ENCODE data around the gene CUL4A. TPM values are rescaled to one million over a fixed set of nuclear protein-coding genes. Genes with fewer than 3 reads are reported as not detected.
A peak's percentile ranks its signal among the peaks of the same experiment; 100 is the strongest.
"Not testable (repeated sequence)": the region's sequence is repeated elsewhere in the genome, so short reads cannot be mapped to it uniquely, and the experiment has no call there.

Gene CUL4A
- total RNA-seq, 1 donor from 2014 or later = 208 TPM

DNA sequence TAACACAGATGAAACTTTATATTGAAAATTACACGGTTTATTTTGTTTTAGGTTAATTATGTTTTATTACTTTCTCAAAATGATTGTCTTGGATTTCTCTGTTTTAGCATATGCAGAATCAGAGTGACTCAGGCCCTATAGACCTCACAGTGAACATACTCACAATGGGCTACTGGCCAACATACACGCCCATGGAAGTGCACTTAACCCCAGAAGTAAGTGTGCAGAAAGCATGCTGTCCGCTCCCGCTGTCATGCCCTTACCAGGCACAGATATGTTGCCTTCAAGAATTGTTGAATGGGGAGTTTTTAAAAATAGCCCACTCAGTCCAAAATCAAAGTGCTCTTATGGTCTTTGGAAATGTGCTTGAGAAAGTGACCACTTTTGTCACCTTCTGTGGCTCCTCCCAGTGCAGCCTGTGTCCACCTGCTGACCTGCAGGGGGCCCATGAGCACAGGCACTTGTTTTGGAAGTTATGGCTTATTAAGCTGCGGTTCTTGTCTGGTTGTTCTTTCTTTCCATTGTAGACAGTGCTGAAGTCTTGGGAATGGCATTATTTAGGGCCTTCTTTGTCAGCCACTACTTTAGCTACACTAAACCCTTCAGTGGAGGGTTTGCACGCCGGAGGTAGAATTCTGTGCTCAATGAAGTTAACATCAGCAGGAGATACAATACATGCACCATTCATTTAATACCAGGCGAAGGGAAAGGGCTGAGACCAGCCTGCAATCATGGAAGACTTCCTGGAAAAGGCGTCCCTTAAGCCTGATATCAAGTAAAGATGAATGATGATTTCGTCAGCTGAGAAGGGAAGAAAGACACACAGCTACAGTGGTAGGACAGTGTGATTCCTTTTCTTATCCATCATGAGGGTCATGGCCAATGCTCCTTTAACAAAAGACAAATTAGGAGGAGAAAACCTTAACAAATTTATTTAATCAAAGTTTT is 36.7 kb downstream of the CUL4A start:
- H3K27me3 ChIP-seq = no peaks in the 10 kb centered on the region
- no peaks in the 10 kb centered on the region for H3K9me3 ChIP-seq
- TF ChIP-seq, protein P1, sequence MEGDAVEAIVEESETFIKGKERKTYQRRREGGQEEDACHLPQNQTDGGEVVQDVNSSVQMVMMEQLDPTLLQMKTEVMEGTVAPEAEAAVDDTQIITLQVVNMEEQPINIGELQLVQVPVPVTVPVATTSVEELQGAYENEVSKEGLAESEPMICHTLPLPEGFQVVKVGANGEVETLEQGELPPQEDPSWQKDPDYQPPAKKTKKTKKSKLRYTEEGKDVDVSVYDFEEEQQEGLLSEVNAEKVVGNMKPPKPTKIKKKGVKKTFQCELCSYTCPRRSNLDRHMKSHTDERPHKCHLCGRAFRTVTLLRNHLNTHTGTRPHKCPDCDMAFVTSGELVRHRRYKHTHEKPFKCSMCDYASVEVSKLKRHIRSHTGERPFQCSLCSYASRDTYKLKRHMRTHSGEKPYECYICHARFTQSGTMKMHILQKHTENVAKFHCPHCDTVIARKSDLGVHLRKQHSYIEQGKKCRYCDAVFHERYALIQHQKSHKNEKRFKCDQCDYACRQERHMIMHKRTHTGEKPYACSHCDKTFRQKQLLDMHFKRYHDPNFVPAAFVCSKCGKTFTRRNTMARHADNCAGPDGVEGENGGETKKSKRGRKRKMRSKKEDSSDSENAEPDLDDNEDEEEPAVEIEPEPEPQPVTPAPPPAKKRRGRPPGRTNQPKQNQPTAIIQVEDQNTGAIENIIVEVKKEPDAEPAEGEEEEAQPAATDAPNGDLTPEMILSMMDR (IDR thresholded peaks at IDR 0.05) = no peak
- H3K36me3 ChIP-seq = peaks cover 66 to 95% of the 10 kb centered on the region in 2 donors
- H3K4me1 ChIP-seq = no peaks in the 10 kb centered on the region
- H3K4me3 ChIP-seq = no peak overlapping the region
- intact Hi-C loops (cut with DNase I) = no loop called here
- peak in 1 of 2 donors; percentile 44 for DNase-seq (ENCODE audit: low spot score in 2 of 2)
- no peak overlapping the region for H3K27ac ChIP-seq

DNA sequence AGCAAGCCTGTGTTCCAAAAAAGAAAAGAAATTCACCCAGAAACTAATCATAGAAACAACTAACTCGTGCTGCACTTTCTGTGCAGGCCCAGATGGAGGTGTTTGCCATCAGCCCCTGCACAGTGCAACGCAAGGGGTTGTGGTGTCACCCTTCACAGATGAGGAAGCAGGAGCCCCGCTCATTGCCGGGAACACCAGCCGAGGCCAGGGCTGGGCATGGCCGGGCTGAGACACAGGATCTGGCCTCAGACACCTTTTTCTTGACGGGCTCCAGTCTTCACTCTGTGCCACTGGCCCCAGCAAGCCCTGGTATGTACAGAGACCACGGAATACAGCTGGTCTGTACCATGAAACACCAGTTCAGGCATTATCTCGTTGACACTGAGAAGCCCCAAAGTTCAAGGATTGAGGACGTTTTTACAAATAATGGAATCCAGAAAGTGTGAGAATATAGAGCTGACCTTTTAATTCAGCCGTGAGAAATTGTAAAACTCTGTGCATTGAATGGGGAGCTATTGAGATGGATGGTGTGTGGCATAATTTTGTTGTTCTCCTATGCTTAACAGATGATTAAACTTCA is 43.2 kb downstream of the CUL4A start:
- DNase-seq (ENCODE audit: low spot score in 2 of 2) = peak in 1 of 2 donors; percentile 44
- H3K27ac ChIP-seq = no peak overlapping the region
- no peaks in the 10 kb centered on the region for H3K9me3 ChIP-seq
- H3K36me3 ChIP-seq = peaks cover 64 to 95% of the 10 kb centered on the region in 2 donors
- H3K4me3 ChIP-seq = no peak overlapping the region
- H3K4me1 ChIP-seq = no peaks in the 10 kb centered on the region
- intact Hi-C loops (cut with DNase I) = no loop called here
- TF ChIP-seq, protein P1 (IDR thresholded peaks at IDR 0.05) = no peak
- H3K27me3 ChIP-seq = no peaks in the 10 kb centered on the region

DNA sequence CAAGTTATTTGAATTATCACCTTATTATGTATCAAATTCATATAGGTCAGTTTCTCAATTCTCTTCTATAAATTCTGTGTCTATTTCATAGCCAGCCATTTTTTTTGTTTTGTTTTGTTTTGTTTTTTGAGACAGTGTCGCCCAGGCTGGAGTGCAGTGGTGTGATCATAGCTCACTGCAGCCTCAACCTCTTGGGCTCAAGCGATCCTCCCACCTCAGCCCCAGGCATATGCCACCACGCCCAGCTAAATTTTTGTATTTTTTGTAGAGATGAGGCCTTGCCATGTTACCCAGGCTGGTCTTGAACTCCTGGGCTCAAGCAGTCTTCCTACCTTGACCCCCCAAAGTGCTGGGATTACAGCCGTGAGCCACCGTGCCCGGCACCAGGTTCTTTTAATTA is 48.5 kb downstream of the CUL4A start:
- H3K4me3 ChIP-seq; H3K4me1 ChIP-seq; DNase-seq (ENCODE audit: low spot score in 2 of 2); H3K27me3 ChIP-seq; H3K9me3 ChIP-seq; H3K27ac ChIP-seq; intact Hi-C loops (cut with DNase I): not testable (repeated sequence)
- peaks cover 66 to 90% of the 10 kb centered on the region in 2 donors for H3K36me3 ChIP-seq

DNA sequence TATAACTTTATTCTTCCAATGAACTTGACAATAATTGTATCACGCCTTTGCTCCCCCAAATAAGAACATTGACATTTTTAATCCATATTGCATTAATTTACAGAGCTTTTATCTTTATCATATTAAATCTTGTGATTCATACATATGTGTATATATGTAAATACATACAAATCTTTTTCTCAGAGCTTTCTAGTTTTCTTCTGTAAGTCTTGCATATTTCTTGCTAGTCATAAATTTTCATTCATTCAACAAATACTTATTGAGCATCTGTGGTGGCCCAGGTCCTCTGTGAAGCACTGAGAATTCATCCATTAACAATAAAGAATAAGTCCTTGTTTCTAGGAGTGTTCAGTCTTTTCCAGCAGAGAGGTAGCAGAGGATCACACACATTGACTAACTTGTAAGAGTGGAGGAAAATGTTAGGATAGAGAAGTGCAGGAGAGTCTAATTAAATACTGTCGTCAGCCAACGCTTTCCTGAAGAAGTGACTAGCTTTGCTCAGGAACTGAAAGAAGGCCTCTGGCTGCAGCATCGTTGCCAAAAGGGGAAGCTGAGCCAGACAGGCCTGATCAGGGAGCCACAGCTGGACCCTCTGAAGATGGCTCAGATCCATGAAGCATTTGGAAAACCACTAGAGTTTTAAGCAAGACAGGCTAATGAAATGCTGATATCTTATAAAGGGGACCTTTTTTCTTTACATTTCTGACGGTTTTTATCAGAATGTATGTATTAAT is 49.1 kb downstream of the CUL4A start:
- intact Hi-C loops (cut with DNase I) = no loop called here
- H3K27me3 ChIP-seq = no peaks in the 10 kb centered on the region
- H3K4me1 ChIP-seq = no peaks in the 10 kb centered on the region
- no peak overlapping the region for H3K4me3 ChIP-seq
- TF ChIP-seq, protein P1 (IDR thresholded peaks at IDR 0.05) = no peak
- H3K36me3 ChIP-seq = peaks cover 68 to 88% of the 10 kb centered on the region in 2 donors
- no peaks in the 10 kb centered on the region for H3K9me3 ChIP-seq
- no peak overlapping the region for H3K27ac ChIP-seq
- DNase-seq (ENCODE audit: low spot score in 2 of 2) = no peak

DNA sequence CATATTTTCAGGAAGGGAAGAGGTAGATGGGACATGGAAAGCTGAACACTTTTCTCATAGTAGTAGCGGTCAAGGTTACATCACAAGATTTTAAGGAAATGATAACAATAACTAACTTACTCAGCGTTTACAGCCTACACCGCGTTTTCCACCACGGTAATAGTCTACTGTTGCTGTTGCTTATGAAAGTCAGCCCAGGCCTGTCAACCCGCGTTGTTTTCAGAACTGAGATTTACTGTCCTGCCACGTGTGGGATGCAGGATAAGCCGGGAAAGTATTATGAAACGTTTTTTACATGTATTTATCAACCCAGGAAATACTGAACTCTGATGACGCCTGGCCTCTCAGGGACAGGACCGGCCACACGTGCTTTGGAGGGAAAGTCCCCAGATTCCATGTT is 51.6 kb downstream of the CUL4A start:
- TF ChIP-seq, protein P1 (IDR thresholded peaks at IDR 0.05) = no peak
- Histone ChIP-seq H3K36me3 (peaks cover 45 to 75% of the 10 kb centered on the region in 2 donors), H3K27me3 (no peaks in the 10 kb centered on the region), H3K9me3 (no peaks in the 10 kb centered on the region), H3K4me3 (no peak overlapping the region), H3K27ac (no peak overlapping the region), H3K4me1 (no peaks in the 10 kb centered on the region)
- intact Hi-C loops (cut with DNase I) = no loop called here
- no peak for DNase-seq (ENCODE audit: low spot score in 2 of 2)

DNA sequence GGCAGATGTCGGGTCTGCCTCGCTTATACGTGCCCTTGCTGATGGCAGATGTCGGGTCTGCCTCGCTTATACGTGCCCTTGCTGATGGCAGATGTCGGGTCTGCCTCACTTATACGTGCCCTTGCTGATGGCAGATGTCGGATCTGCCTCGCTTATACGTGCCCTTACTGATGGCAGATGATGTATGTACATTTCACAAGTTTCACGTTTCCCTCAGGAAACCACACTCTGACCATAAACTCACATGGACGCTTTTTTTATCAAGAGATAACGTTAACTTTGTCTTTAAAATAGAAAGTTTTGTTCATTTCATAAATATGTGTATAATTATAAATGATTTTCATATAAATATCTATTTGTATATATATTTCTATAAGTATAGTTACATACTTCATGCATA is 53.6 kb downstream of the CUL4A start:
- H3K4me3 ChIP-seq; intact Hi-C loops (cut with DNase I): not testable (repeated sequence)
- peaks cover 32 to 54% of the 10 kb centered on the region in 2 donors for H3K36me3 ChIP-seq

More for the DNA sequence above, 53.6 kb downstream of the CUL4A start:
- not testable (repeated sequence) for H3K9me3 ChIP-seq; DNase-seq (ENCODE audit: low spot score in 2 of 2); H3K27me3 ChIP-seq; H3K27ac ChIP-seq; H3K4me1 ChIP-seq
